Gastroesophageal sphincter (tissue), 4 donors: ENCODE measurements around the gene ACTC1. TPM values are rescaled to one million over a fixed set of nuclear protein-coding genes. Genes with fewer than 3 reads are reported as not detected.

Source experiments
- ATAC-seq: fragments of 150-250 bp; one replicate; pipeline ENCODE4 v1.9.1; 2016; ENCODE audit warnings: mild to moderate bottlenecking, moderate library complexity
- H3K27ac ChIP-seq, 4 donors: fragments of 200-600 bp; sonication (generic) in 3 of 4; 1 replicate in 3 of 4; 2 replicates in 1 of 4; pipeline ENCODE4 v1.5.1; 2016 to 2019
- H3K27me3 ChIP-seq: fragments of 200-600 bp; sonication (generic); one replicate; pipeline ENCODE4 v1.5.1; 2019
- H3K36me3 ChIP-seq, 2 donors: fragments of 200-600 bp; sonication (generic); one replicate each; pipeline ENCODE4 v1.5.1; 2019; ENCODE audit warnings: control low read depth in 1 of 2
- H3K4me1 ChIP-seq, 3 donors: fragments of 200-600 bp; sonication (generic); 1 replicate in 2 of 3; 2 replicates in 1 of 3; pipeline ENCODE4 v1.5.1; 2016 to 2019; ENCODE audit warnings: control low read depth in 2 of 3
- H3K4me3 ChIP-seq, 2 donors: fragments of 200-600 bp; sonication (generic); one replicate each; pipeline ENCODE4 v1.5.1; 2019; ENCODE audit warnings: mild to moderate bottlenecking in 1 of 2, moderate library complexity in 1 of 2
- H3K9me3 ChIP-seq, 3 donors: fragments of 200-600 bp; sonication (generic); one replicate each; pipeline ENCODE4 v1.5.1; 2017 to 2019; ENCODE audit warnings: control low read depth in 2 of 3
- EP300 ChIP-seq: sonication (generic); formaldehyde crosslinking; IDR thresholded peaks from one replicate; pipeline ENCODE4 v1.6.1; 2017; ENCODE audit warnings: antibody characterized with exemption, mild to moderate bottlenecking
- POLR2A ChIP-seq, 2 donors: fragments of 450-650 bp; IDR thresholded peaks; one replicate each; pipeline ENCODE4 v1.6.1; 2017; ENCODE audit warnings: antibody characterized with exemption in 2 of 2, mild to moderate bottlenecking in 2 of 2, moderate library complexity in 1 of 2
- POLR2AphosphoS5 ChIP-seq: sonication (generic); formaldehyde crosslinking; IDR thresholded peaks from one replicate; pipeline ENCODE4 v1.6.1; 2017; ENCODE audit warnings: antibody characterized with exemption
- WGBS, 2 donors: methylation state at CpG; one replicate each; pipeline ENCODE4 v1.1.5; 2018; ENCODE audit warnings: low coverage in 1 of 2; 5-methylcytosine and 5-hydroxymethylcytosine counted together
- total RNA-seq, 4 donors: library from RNA; depleted of rRNA; stranded (reverse); fragments of >200 nt; gene quantifications; one replicate each; pipeline ENCODE4 v1.1.0, GENCODE V29; 2016
- TF ChIP-seq, protein P1 (sequence below), 4 experiments: fragments of 200-600 bp in 2 of 4; fragments of 450-650 bp in 2 of 4; sonication (generic) in 1 of 4; IDR thresholded peaks; one replicate each; pipeline ENCODE4 v1.5.1; 2017 to 2019; ENCODE audit warnings: antibody characterized with exemption in 4 of 4, mild to moderate bottlenecking in 2 of 4, moderate library complexity in 2 of 4

ACTC1 gene
- total RNA-seq, 4 donors from 2014 or later: 6.6 to 24.2 (median 8.9) TPM

DNA sequence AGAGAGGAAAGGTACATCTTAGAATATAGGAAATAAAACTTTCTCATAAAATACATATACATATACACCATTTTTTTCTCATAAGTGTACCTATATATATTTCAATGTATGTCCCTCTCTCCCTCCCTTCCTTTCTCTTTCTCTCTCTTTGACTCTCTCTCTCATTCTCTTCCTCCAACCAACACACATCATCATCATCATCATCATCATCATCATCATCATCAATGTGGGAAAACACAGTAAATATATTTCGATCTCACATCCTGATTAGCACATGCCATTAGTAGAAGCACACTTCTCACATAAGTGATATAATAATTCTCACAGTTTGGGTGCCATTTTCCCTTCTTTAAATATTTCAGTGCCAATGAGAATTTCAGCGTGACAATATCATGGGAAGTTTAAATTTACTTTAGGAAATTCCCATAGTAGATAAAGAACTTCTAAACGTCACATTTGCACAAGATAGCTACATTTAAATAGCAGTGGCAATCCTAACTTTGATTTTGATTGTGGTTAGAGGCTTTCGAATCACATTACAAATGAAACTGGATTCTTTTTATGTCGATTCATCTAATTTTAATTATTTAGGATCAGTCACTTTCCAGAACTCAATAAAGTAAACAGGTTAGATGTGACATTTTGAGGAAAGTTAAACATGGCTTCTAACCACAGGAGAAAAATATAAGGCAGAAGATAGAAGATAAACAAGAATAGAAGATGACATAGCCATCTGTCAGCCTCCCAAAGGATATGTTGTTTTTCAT, 33.0 kb upstream of the ACTC1 start:
- WGBS, 2 donors: 83% methylated on average over 5 of the region's 5 CpGs
- no peak for ATAC-seq
- H3K27ac ChIP-seq: no peak overlapping the region
- no peak for TF ChIP-seq EP300
- no peak for TF ChIP-seq POLR2A (IDR thresholded peaks at IDR 0.05)
- no peak for TF ChIP-seq POLR2AphosphoS5
- TF ChIP-seq, protein P1, sequence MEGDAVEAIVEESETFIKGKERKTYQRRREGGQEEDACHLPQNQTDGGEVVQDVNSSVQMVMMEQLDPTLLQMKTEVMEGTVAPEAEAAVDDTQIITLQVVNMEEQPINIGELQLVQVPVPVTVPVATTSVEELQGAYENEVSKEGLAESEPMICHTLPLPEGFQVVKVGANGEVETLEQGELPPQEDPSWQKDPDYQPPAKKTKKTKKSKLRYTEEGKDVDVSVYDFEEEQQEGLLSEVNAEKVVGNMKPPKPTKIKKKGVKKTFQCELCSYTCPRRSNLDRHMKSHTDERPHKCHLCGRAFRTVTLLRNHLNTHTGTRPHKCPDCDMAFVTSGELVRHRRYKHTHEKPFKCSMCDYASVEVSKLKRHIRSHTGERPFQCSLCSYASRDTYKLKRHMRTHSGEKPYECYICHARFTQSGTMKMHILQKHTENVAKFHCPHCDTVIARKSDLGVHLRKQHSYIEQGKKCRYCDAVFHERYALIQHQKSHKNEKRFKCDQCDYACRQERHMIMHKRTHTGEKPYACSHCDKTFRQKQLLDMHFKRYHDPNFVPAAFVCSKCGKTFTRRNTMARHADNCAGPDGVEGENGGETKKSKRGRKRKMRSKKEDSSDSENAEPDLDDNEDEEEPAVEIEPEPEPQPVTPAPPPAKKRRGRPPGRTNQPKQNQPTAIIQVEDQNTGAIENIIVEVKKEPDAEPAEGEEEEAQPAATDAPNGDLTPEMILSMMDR (IDR thresholded peaks at IDR 0.05): no peak
- no peaks in the 10 kb centered on the region for H3K36me3 ChIP-seq
- no peaks in the 10 kb centered on the region for H3K9me3 ChIP-seq
- no peak overlapping the region for H3K4me3 ChIP-seq
- H3K27me3 ChIP-seq: no peaks in the 10 kb centered on the region
- H3K4me1 ChIP-seq: no peaks in the 10 kb centered on the region

DNA sequence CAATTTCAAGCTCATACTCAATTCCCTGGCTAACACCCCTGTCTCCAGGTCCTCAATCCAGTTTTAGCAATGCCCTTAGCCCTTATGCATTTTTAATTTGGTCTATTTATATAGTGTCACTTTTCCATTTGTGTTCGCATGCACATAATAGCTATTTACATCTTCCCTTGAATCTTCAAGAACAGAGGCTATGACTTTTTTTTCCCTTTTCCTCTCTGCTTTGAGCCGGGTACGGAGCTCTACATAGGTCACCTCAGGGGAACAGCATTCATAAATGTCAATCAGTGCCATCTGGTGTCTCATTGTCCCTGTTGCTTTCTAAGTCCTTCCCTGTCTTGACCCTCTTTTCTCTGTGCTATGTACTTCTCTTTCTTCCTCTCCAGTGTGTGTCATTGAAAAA, 26.5 kb upstream of the ACTC1 start:
- Histone ChIP-seq H3K4me3 (no peak overlapping the region), H3K27me3 (no peaks in the 10 kb centered on the region), H3K27ac (no peak overlapping the region), H3K9me3 (no peaks in the 10 kb centered on the region), H3K36me3 (no peaks in the 10 kb centered on the region), H3K4me1 (no peaks in the 10 kb centered on the region)
- whole genome bisulfite sequencing, 2 donors: 70% methylated on average over 3 of the region's 3 CpGs; no CpG with 5 or more reads in 1 of the 2 donors
- TF ChIP-seq POLR2AphosphoS5 (no peak), POLR2A (IDR thresholded peaks at IDR 0.05) (no peak), EP300 (no peak)
- TF ChIP-seq, protein P1 (IDR thresholded peaks at IDR 0.05): no peak
- ATAC-seq: no peak

DNA sequence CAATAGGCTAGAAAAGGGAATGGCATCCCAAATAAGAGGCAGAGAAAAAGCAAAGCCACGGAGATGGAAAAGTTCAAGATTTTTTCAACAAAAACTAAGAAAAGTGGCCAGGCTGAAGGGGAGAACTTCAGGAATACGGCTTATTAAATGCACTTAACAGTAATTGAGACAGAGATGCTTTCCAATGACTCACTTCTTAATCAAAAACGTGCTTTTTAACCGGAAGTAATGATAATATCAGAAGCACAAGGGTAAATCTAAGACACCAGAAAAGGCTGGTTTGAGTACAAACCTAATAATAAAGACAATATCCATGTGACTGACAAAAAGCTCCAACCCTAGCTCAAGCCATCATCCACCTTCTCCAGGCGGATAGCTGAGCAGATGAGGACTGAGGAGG, 24.8 kb upstream of the ACTC1 start:
- 88 to 90% methylated on average over 5 of the region's 5 CpGs for WGBS, 2 donors
- no peak for ATAC-seq
- TF ChIP-seq, protein P1 (IDR thresholded peaks at IDR 0.05): no peak
- TF ChIP-seq POLR2A (IDR thresholded peaks at IDR 0.05) (no peak), EP300 (no peak), POLR2AphosphoS5 (no peak)

DNA sequence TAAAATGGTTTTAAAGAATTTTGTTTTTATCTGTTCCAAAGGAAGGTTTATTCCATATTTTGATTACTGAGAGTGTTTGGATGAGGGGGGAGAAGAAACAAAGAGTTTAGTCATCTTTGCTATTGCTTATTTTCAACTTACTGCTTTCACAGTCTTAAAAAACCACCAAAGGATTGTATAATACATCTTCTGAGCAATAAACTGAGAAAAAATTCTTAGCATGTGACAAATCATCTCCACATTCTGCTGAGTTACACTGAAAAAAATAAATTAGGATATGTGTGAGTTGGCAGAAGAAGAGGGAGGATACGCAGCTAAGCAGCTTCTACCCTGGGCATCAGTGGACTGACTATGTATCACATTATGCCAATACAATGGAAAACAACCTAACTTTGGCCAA, 23.2 kb upstream of the ACTC1 start:
- TF ChIP-seq POLR2A (IDR thresholded peaks at IDR 0.05) (no peak), EP300 (no peak), POLR2AphosphoS5 (no peak)
- TF ChIP-seq, protein P1 (IDR thresholded peaks at IDR 0.05): no peak
- H3K4me1 ChIP-seq: no peaks in the 10 kb centered on the region
- no peak overlapping the region for H3K4me3 ChIP-seq
- 71 to 80% methylated on average over 1 of the region's 1 CpG for WGBS, 2 donors
- no peaks in the 10 kb centered on the region for H3K27me3 ChIP-seq
- ATAC-seq: no peak
- H3K36me3 ChIP-seq: no peaks in the 10 kb centered on the region
- H3K9me3 ChIP-seq: no peaks in the 10 kb centered on the region
- no peak overlapping the region for H3K27ac ChIP-seq

More for the DNA sequence above, 24.8 kb upstream of the ACTC1 start:
- no peak overlapping the region for H3K27ac ChIP-seq
- no peaks in the 10 kb centered on the region for H3K4me1 ChIP-seq
- no peaks in the 10 kb centered on the region for H3K36me3 ChIP-seq
- H3K4me3 ChIP-seq: no peak overlapping the region
- no peaks in the 10 kb centered on the region for H3K27me3 ChIP-seq
- no peaks in the 10 kb centered on the region for H3K9me3 ChIP-seq

DNA sequence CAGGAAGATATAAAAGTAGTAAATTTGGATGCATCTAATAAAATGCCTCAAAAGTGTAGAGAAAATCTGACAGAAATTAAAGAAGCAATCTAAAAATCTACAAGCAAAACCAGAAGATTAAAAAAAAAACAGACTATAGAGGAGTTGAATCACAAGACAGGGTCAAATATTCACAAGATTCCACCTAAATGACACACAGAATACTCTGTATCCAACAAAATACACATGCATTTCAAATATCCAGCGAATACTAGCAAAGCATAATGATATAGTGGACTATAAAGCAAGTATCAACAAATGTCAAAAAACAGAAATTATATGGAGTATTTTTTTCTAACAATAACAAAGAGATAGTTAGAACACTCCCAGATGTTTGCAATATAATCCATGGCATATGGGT, 20.5 kb upstream of the ACTC1 start:
- H3K36me3 ChIP-seq: no peaks in the 10 kb centered on the region
- WGBS, 2 donors: 46 to 83% methylated on average over 1 of the region's 1 CpG
- no peak overlapping the region for H3K27ac ChIP-seq
- no peaks in the 10 kb centered on the region for H3K9me3 ChIP-seq
- H3K4me3 ChIP-seq: no peak overlapping the region
- no peak for ATAC-seq
- TF ChIP-seq POLR2AphosphoS5 (no peak), POLR2A (IDR thresholded peaks at IDR 0.05) (no peak), EP300 (no peak)
- TF ChIP-seq, protein P1 (IDR thresholded peaks at IDR 0.05): no peak
- H3K4me1 ChIP-seq: no peaks in the 10 kb centered on the region
- H3K27me3 ChIP-seq: no peaks in the 10 kb centered on the region
